ENCODE data around the gene XPA. TPM values are rescaled to one million over a fixed set of nuclear protein-coding genes. Genes with fewer than 3 reads are reported as not detected.

The XPA gene
- total and polyA plus RNA-seq, 2 of the 8 experiments (the other 6 are each of a cell fraction or from before 2014, with no cell fraction given) = 0.24 to 2.6 TPM

- TF ChIP-seq SAP30 (IDR thresholded peaks at IDR 0.05; ENCODE audit: insufficient read depth, insufficient replicate concordance, low read length) (no peak), TAF7 (optimal IDR thresholded peaks at IDR 0.05; ENCODE audit: borderline replicate concordance, low read depth, low read length) (peak; percentile 28), MAX (IDR thresholded peaks at IDR 0.05) (peak; percentile 96), RAD21 (IDR thresholded peaks at IDR 0.05 in 1 of 2, conservative IDR thresholded peaks at IDR 0.05 in 1 of 2; ENCODE audit: low read depth in 2 of 2, low read length in 2 of 2) (no peak), KDM1A (IDR thresholded peaks at IDR 0.05; ENCODE audit: borderline replicate concordance, low read length) (no peak), GTF2F1 (IDR thresholded peaks at IDR 0.05; ENCODE audit: borderline replicate concordance, low read depth, low read length) (no peak), CTCF (IDR thresholded peaks at IDR 0.05; ENCODE audit: control extremely low read depth in 1 of 3, insufficient read depth in 1 of 3, low read depth in 1 of 3, low read length in 3 of 3) (no peak), SRF (IDR thresholded peaks at IDR 0.05; ENCODE audit: low read depth, low read length) (no peak), TBP (IDR thresholded peaks at IDR 0.05; ENCODE audit: low read depth, low read length) (peak; percentile 82), HDAC2 (IDR thresholded peaks at IDR 0.05; ENCODE audit: borderline replicate concordance in 1 of 2, low read depth in 2 of 2, low read length in 2 of 2) (no peak), CREB1 (IDR thresholded peaks at IDR 0.05) (peak; percentile 92), EGR1 (IDR thresholded peaks at IDR 0.05; ENCODE audit: borderline replicate concordance, low read depth, low read length) (peak; percentile 58; the same call in 1 of the 2 replicates), SUZ12 (IDR thresholded peaks at IDR 0.05; ENCODE audit: low read length) (no peak), BRCA1 (IDR thresholded peaks at IDR 0.05; ENCODE audit: low read depth, low read length) (peak; percentile 37; the same call in 1 of the 2 replicates), TAF1 (IDR thresholded peaks at IDR 0.05; ENCODE audit: low read depth, low read length) (peak; percentile 88), TCF12 (IDR thresholded peaks at IDR 0.05; ENCODE audit: low read depth, low read length) (no peak), BACH1 (IDR thresholded peaks at IDR 0.05; ENCODE audit: low read length) (no peak), FOSL1 (IDR thresholded peaks at IDR 0.05; ENCODE audit: insufficient read depth, low read depth, low read length) (no peak), PHF8 (conservative IDR thresholded peaks at IDR 0.05; ENCODE audit: low read depth, low read length) (peak; percentile 84), EP300 (IDR thresholded peaks at IDR 0.05; ENCODE audit: borderline replicate concordance in 1 of 2, low read depth in 2 of 2, low read length in 2 of 2) (peak in 1 of 2 experiments; percentile 2; a peak in 1 of 3 replicates)
These were observed 63.9 kb downstream of the XPA start, which contains the start of the genes NCBP1 and TSTD2 (continued) for GRCh38 chr9:97632985-97633858.
